Measurements from ENCODE around the gene TREX2. TPM values are rescaled to one million over a fixed set of nuclear protein-coding genes. Genes with fewer than 3 reads are reported as not detected.

TREX2 gene
- total and polyA plus RNA-seq, 2 of the 8 experiments (the other 6 are each of a cell fraction or from before 2014, with no cell fraction given) = 0.71 to 0.80 TPM

DNA sequence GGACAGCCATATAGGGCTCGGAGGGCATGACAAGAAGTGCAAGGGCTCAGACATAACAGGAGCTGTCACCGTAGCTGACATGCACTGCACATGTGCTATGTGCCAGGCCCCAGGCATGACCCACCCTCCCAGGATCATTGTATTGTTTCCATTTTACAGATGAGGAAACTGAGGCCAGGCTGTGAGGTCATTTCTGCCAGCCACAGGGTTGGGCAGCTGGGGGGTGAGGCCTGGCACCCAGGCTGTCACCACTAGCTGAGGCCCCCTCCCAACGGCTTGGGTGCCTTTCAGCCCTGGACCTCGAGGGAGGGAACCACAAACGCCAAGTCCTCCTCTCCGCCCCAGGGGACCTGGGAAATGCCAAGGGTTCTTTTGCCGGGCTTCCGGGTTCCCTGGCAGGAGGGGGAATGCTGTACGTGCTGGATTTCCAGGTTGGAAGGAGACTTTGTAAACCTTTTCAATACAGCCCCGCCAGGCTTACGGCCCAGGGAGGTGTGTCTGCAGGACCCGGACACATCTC is 12.6 kb downstream of the TREX2 start:
- Histone ChIP-seq H4K20me1 (replicated peaks in 1 of 2; ENCODE audit: control insufficient read depth in 1 of 2, insufficient read depth in 2 of 2, low read length in 2 of 2) (no peaks in the 10 kb centered on the region), H4K8ac (ENCODE audit: extremely low read depth, insufficient read depth, low read length) (no peak overlapping the region), H3K4me2 (ENCODE audit: insufficient read depth in 1 of 2, low read depth in 2 of 2, low read length in 2 of 2) (no peak overlapping the region), H4K91ac (replicated peaks; ENCODE audit: insufficient read length, low read length) (no peak overlapping the region), H2BK20ac (ENCODE audit: low read length) (no peak overlapping the region), H3K14ac (ENCODE audit: insufficient read length) (no peak overlapping the region), H3K4ac (replicated peaks; ENCODE audit: insufficient read length, low read depth, low read length) (no peak overlapping the region), H3K18ac (ENCODE audit: extremely low read depth, low read length) (no peak overlapping the region), H3K9ac (replicated peaks in 1 of 4; ENCODE audit: extremely low read depth in 1 of 4, low read depth in 3 of 4, low read length in 3 of 4) (no peak overlapping the region), H2BK120ac (replicated peaks; ENCODE audit: low read depth, low read length) (no peak overlapping the region), H3K4me3 (ENCODE audit: extremely low read depth in 1 of 4, insufficient read depth in 2 of 4, low read depth in 3 of 4, low read length in 4 of 4) (no peak overlapping the region), H3K23ac (ENCODE audit: insufficient read length) (no peak overlapping the region), H3K23me2 (ENCODE audit: low read depth, low read length) (no peaks in the 10 kb centered on the region), H2BK5ac (ENCODE audit: low read depth, low read length) (no peak overlapping the region), H2AK5ac (ENCODE audit: low read depth, low read length) (no peak overlapping the region), H4K5ac (ENCODE audit: insufficient read length, low read depth, low read length) (no peak overlapping the region), H2AFZ (ENCODE audit: low read length) (no peak overlapping the region), H3K9me3 (ENCODE audit: insufficient read depth in 2 of 2, low read depth in 1 of 2, low read length in 1 of 2) (no peaks in the 10 kb centered on the region), H2BK12ac (ENCODE audit: low read depth, low read length) (no peak overlapping the region), H3K27me3 (replicated peaks in 1 of 4; ENCODE audit: control insufficient read depth in 3 of 4, extremely low read depth in 1 of 4, insufficient read depth in 3 of 4, low read length in 3 of 4) (no peaks in the 10 kb centered on the region), H3K4me1 (replicated peaks in 1 of 4; ENCODE audit: control insufficient read depth in 3 of 4, insufficient read depth in 4 of 4, low read length in 3 of 4) (no peaks in the 10 kb centered on the region), H3K79me2 (ENCODE audit: control insufficient read depth in 1 of 2, insufficient read depth in 2 of 2, low read length in 2 of 2) (no peaks in the 10 kb centered on the region), H3K27ac (ENCODE audit: low read depth, low read length) (no peak overlapping the region), H3K36me3 (ENCODE audit: control insufficient read depth in 2 of 4, insufficient read depth in 4 of 4, low read length in 3 of 4) (no peaks in the 10 kb centered on the region), H3K79me1 (ENCODE audit: low read depth, low read length) (no peaks in the 10 kb centered on the region), H2BK15ac (ENCODE audit: low read length) (no peak overlapping the region), H3K56ac (replicated peaks; ENCODE audit: insufficient read length, low read depth, low read length) (no peak overlapping the region)
- TF ChIP-seq TCF12 (IDR thresholded peaks at IDR 0.05; ENCODE audit: low read depth, low read length) = no peak
- TF ChIP-seq, protein P1, sequence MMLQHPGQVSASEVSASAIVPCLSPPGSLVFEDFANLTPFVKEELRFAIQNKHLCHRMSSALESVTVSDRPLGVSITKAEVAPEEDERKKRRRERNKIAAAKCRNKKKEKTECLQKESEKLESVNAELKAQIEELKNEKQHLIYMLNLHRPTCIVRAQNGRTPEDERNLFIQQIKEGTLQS (IDR thresholded peaks at IDR 0.05; ENCODE audit: insufficient read depth, low read depth, low read length) = no peak
- no peak for TF ChIP-seq CBX5 (IDR thresholded peaks at IDR 0.05; ENCODE audit: low read depth, low read length)
- no peak for TF ChIP-seq RXRA (IDR thresholded peaks at IDR 0.05; ENCODE audit: insufficient read depth, low read depth, low read length)
- no peak for TF ChIP-seq CEBPB (IDR thresholded peaks at IDR 0.05; ENCODE audit: low read depth, low read length)
- TF ChIP-seq TAF7 (optimal IDR thresholded peaks at IDR 0.05; ENCODE audit: borderline replicate concordance, low read depth, low read length) = no peak
- TF ChIP-seq PHF8 (conservative IDR thresholded peaks at IDR 0.05; ENCODE audit: low read depth, low read length) = no peak
- TF ChIP-seq HDAC6 (IDR thresholded peaks at IDR 0.05; ENCODE audit: low read depth, low read length) = no peak
- no peak for TF ChIP-seq SP2 (IDR thresholded peaks at IDR 0.05; ENCODE audit: low read length)
- TF ChIP-seq, protein P2, sequence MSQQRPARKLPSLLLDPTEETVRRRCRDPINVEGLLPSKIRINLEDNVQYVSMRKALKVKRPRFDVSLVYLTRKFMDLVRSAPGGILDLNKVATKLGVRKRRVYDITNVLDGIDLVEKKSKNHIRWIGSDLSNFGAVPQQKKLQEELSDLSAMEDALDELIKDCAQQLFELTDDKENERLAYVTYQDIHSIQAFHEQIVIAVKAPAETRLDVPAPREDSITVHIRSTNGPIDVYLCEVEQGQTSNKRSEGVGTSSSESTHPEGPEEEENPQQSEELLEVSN (IDR thresholded peaks at IDR 0.05) = no peak
- no peak for TF ChIP-seq ZNF274 (IDR thresholded peaks at IDR 0.05; ENCODE audit: borderline replicate concordance, extremely low read depth, low read length)
- ChIA-PET POLR2A (ENCODE audit: partially characterized antibody) (interaction anchor here (2.0 kb wide), 1 partner anchor 11 kb away, joined by 6 read pairs; no protein-coding TSS in a partner anchor), CTCF (ENCODE audit: partially characterized antibody) (interaction anchor here (0.9 kb wide), 1 partner anchor 62 kb away, joined by 3 read pairs; no protein-coding TSS in a partner anchor)
- DNase-seq (ENCODE audit: low read depth in 1 of 2, low spot score in 2 of 2) (no peak), FAIRE-seq (no peak)
- 95% methylated on average over 4 of the region's 12 CpGs; no CpG with 5 or more reads in 1 of the 2 experiments for WGBS, 2 experiments (ENCODE audit: extremely low coverage in 1 of 2, insufficient coverage in 1 of 2, insufficient read length in 1 of 2, insufficient replicate concordance in 2 of 2, low coverage in 1 of 2, low lambda C conversion rate in 2 of 2, missing lambda C conversion rate in 1 of 2)

Data from H1 (cell line).